B cell (primary cell): Measurements from ENCODE around the gene CUL3. TPM values are rescaled to one million over a fixed set of nuclear protein-coding genes. Genes with fewer than 3 reads are reported as not detected.

Source experiments
- ATAC-seq: fragments of 200-7000 bp; cut with Tn5 transposase; one replicate; pipeline ENCODE4 v1.10.0; 2021; ENCODE audit warnings: low read depth, mild to moderate bottlenecking, moderate number of reproducible peaks, moderate library complexity
- CTCF ChIA-PET: fragments of 350-600 bp; sonication (Branson Sonifier 250); formaldehyde crosslinking; loops from one replicate; lab custom pipeline; 2021; ENCODE audit warnings: antibody characterized with exemption, inconsistent platforms; lab: Charles Lee
- POLR2A ChIA-PET: fragments of 350-600 bp; sonication (Branson Sonifier 250); formaldehyde crosslinking; loops from one replicate; lab custom pipeline; 2021; ENCODE audit warnings: antibody characterized with exemption; lab: Charles Lee
- DNase-seq: peaks from one replicate; pipeline ENCODE4 v3.0.0; 2013
- H2AFZ ChIP-seq: 2 replicates; pipeline ENCODE4 v1.6.1; 2012; ENCODE audit warnings: mild to moderate bottlenecking, low read depth, low read length; ENCODE audit not compliant: insufficient read depth, poor library complexity, severe bottlenecking
- H3K27ac ChIP-seq, 2 donors: 1 replicate in 1 of 2; 2 replicates in 1 of 2; pipeline ENCODE4 v1.5.1; 2012 to 2013; ENCODE audit warnings: low read length in 2 of 2, mild to moderate bottlenecking in 2 of 2, moderate library complexity in 1 of 2
- H3K27me3 ChIP-seq, 4 experiments: fragments of 200-600 bp in 1 of 4; sonication (generic) in 1 of 4; replicated peaks in 1 of 4; 1 replicate in 2 of 4; 2 replicates in 2 of 4; pipeline versions ENCODE4 v1.6.1 to v1.7.0; 2013 to 2016; ENCODE audit warnings: low read length in 3 of 4, mild to moderate bottlenecking in 2 of 4, mixed read lengths in 1 of 4, moderate library complexity in 1 of 4; ENCODE audit not compliant: insufficient read depth in 4 of 4, control insufficient read depth in 3 of 4; ENCODE audit errors: control extremely low read depth in 1 of 4
- H3K36me3 ChIP-seq, 2 experiments: replicated peaks in 1 of 2; 1 replicate in 1 of 2; 2 replicates in 1 of 2; pipeline versions ENCODE4 v1.6.1 to v1.7.1; 2013; ENCODE audit warnings: low read length in 1 of 2; ENCODE audit not compliant: insufficient read depth in 2 of 2, control insufficient read depth in 1 of 2; ENCODE audit errors: control extremely low read depth in 1 of 2, extremely low read depth in 1 of 2
- H3K4me1 ChIP-seq, 2 donors: fragments of 200-600 bp in 1 of 2; sonication (generic) in 1 of 2; 1 replicate in 1 of 2; 2 replicates in 1 of 2; pipeline versions ENCODE4 v1.5.1 to v1.6.1; 2013 to 2017; ENCODE audit warnings: low read length in 2 of 2; ENCODE audit not compliant: control insufficient read depth in 2 of 2, insufficient read depth in 2 of 2
- H3K4me2 ChIP-seq: replicated peaks from 2 replicates; pipeline ENCODE3; 2012; ENCODE audit warnings: mild to moderate bottlenecking, low read depth, low read length; ENCODE audit not compliant: poor library complexity, severe bottlenecking
- H3K4me3 ChIP-seq, 5 experiments: fragments of 200-600 bp in 1 of 5; sonication (generic) in 1 of 5; 1 replicate in 3 of 5; 2 replicates in 2 of 5; pipeline versions ENCODE4 v1.5.1 to v1.7.0; 2011 to 2016; ENCODE audit warnings: low read length in 4 of 5, mild to moderate bottlenecking in 4 of 5, low read depth in 2 of 5, control low read depth in 1 of 5, moderate library complexity in 1 of 5; ENCODE audit not compliant: insufficient read depth in 1 of 5; ENCODE audit errors: control extremely low read depth in 1 of 5, extremely low read depth in 1 of 5
- H3K79me2 ChIP-seq: fragments of 200-600 bp; sonication (generic); one replicate; pipeline ENCODE4 v1.6.0; 2016; ENCODE audit warnings: low read length; ENCODE audit not compliant: control insufficient read depth, insufficient read depth
- H3K9ac ChIP-seq: fragments of 200-600 bp; sonication (generic); 2 replicates; pipeline ENCODE4 v1.6.1; 2017; ENCODE audit warnings: mild to moderate bottlenecking, low read length, moderate library complexity
- H3K9me3 ChIP-seq, 3 donors: one replicate each; pipeline versions ENCODE4 v1.6.1 to v1.7.1; 2013; ENCODE audit warnings: low read length in 2 of 3; ENCODE audit not compliant: control insufficient read depth in 2 of 3, insufficient read depth in 1 of 3; ENCODE audit errors: control extremely low read depth in 1 of 3
- H4K20me1 ChIP-seq: 2 replicates; pipeline ENCODE4 v1.6.0; 2012; ENCODE audit warnings: mild to moderate bottlenecking, low read length; ENCODE audit not compliant: insufficient read depth, control insufficient read depth, poor library complexity, severe bottlenecking
- H3K27ac Mint-ChIP-seq: one replicate; pipeline ENCODE4 v1.8.0; 2021; ENCODE audit warnings: mixed read lengths
- H3K27me3 Mint-ChIP-seq: one replicate; pipeline ENCODE4 v1.8.0; 2021; ENCODE audit warnings: mixed read lengths
- H3K4me1 Mint-ChIP-seq: one replicate; pipeline ENCODE4 v1.8.0; 2021; ENCODE audit warnings: mixed read lengths
- H3K4me3 Mint-ChIP-seq: one replicate; pipeline ENCODE4 v1.8.0; 2021; ENCODE audit warnings: mixed read lengths
- H3K9me3 Mint-ChIP-seq: one replicate; pipeline ENCODE4 v1.8.0; 2022; ENCODE audit warnings: mixed read lengths; ENCODE audit not compliant: insufficient read depth
- EZH2 ChIP-seq: IDR thresholded peaks from 2 replicates; pipeline ENCODE4 v1.6.1; 2012; ENCODE audit warnings: borderline replicate concordance, low read depth, mild to moderate bottlenecking, moderate library complexity, low read length; ENCODE audit not compliant: insufficient read depth, poor library complexity, severe bottlenecking
- WGBS: methylation state at CpG from one replicate; pipeline ENCODE4 v1.1.5; 2013; ENCODE audit warnings: missing lambda C conversion rate; ENCODE audit not compliant: insufficient coverage; 5-methylcytosine and 5-hydroxymethylcytosine counted together
- intact Hi-C: fragments of 100-400 bp; cut with micrococcal nuclease; formaldehyde crosslinking; loops from one replicate; pipeline ENCODE4 v1.10.0; 2022
- polyA minus RNA-seq: library from RNA; depleted of rRNA, polyadenylated mRNA; stranded (reverse); fragments of >200 nt; gene quantifications from 2 replicates; pipeline ENCODE4 v1.2.3, GENCODE V29; 2012
- polyA plus RNA-seq: library from polyadenylated mRNA; depleted of rRNA; stranded (reverse); fragments of >200 nt; gene quantifications from 2 replicates; pipeline ENCODE4 v1.2.3, GENCODE V29; 2012
- total RNA-seq, 2 donors: library from RNA; stranded (reverse); fragments of 120-200 nt in 1 of 2; gene quantifications; 1 replicate in 1 of 2; 2 replicates in 1 of 2; pipeline versions ENCODE4 v1.2.3 to v1.2.4, GENCODE V29; 2013 to 2022
- TF ChIP-seq, protein P1 (sequence below): fragments of 200-600 bp; IDR thresholded peaks from one replicate; pipeline ENCODE4 v1.8.0; 2022; ENCODE audit warnings: antibody characterized with exemption, mild to moderate bottlenecking

CUL3 gene
- total RNA-seq (138 and 142 TPM in 2 replicates), polyA plus RNA-seq (31.1 and 50.4 TPM in 2 replicates), polyA minus RNA-seq (29.9 and 40.2 TPM in 2 replicates)
- total RNA-seq (2013): 102 TPM

DNA sequence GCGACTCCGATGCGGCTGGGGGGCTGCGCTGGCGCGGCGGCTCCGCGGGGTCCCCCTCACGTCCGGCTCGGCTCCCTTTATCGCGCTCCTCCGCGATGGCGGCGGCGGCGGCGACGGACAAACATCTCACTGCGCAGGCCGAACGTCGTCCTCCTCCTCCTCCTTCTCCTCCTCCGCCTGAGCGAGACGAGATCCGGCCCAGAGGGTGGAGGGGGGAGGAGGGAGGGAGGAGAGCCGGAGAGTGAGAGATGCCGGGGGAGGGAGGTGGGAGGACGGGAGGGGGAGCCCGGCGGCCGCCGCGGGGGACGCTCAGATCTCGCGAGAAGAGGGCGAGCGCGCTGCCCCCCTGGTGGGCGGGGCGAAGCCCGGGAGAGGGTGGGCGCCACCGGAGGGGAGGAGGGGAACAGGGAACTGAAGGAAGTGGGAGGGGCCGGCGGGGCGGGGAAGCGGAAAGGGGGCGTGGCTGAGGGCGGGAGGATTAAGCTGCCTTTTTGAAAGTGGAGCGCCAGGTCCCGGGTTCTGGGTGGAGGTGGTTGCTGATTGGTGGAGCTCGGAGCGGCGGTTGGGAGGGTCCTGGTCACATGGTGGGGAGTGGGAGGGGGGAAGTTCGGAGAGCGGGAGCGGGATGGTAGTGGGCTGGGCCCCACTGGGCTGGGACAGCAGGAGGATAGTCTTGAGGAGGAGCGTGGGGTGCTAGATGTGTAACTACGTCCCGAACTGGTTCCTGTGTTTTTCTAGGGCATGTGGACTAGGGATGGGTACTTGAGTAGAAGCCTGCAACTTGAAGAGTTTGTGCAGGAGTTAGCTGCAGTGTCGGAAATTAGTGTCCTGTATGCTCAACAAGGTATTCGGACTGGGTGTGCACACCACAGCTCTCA lies at the start of gene CUL3:
Gene CUL3, minus strand, starts transcription at position 153 of the 878 bp plus-strand sequence. CDS start 354 bp downstream, outside the sequence.
- WGBS: under 1% methylated on average over 50 of the region's 68 CpGs
- ATAC-seq (peak; percentile 87), DNase-seq (peak; percentile 99)
- Mint-ChIP-seq H3K27ac (peak within 1 kb of the TSS; percentile 96), H3K4me3 (peak within 1 kb of the TSS; percentile 98), H3K27me3 (no peaks in the 10 kb centered on the region), H3K4me1 (peaks cover 45% of the 10 kb centered on the region), H3K9me3 (no peaks in the 10 kb centered on the region)
- H3K4me3 ChIP-seq: peak within 1 kb of the TSS; percentile 79 to 95 (median 84)
- POLR2A ChIA-PET: interaction anchor here (0.8 to 2.8 kb wide), 11 partner anchors 10 to 191 kb away, joined by 3 to 29 read pairs (median 5); partner anchors contain the start of gene FAM124B
- peaks cover 40% of the 10 kb centered on the region for H3K79me2 ChIP-seq
- no peak for TF ChIP-seq EZH2
- TF ChIP-seq, protein P1, sequence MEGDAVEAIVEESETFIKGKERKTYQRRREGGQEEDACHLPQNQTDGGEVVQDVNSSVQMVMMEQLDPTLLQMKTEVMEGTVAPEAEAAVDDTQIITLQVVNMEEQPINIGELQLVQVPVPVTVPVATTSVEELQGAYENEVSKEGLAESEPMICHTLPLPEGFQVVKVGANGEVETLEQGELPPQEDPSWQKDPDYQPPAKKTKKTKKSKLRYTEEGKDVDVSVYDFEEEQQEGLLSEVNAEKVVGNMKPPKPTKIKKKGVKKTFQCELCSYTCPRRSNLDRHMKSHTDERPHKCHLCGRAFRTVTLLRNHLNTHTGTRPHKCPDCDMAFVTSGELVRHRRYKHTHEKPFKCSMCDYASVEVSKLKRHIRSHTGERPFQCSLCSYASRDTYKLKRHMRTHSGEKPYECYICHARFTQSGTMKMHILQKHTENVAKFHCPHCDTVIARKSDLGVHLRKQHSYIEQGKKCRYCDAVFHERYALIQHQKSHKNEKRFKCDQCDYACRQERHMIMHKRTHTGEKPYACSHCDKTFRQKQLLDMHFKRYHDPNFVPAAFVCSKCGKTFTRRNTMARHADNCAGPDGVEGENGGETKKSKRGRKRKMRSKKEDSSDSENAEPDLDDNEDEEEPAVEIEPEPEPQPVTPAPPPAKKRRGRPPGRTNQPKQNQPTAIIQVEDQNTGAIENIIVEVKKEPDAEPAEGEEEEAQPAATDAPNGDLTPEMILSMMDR: no peak
- peaks cover 31 to 40% of the 10 kb centered on the region in 2 donors for H3K4me1 ChIP-seq
- peak within 1 kb of the TSS; percentile 83 for H3K27ac ChIP-seq
- intact Hi-C loops: loop anchor here (1.0 to 10.0 kb wide), 8 partner anchors 17 to 1931 kb away; partner anchors contain the start of genes AP1S3, FARSB and MRPL44
- H3K9me3 ChIP-seq: no peaks in the 10 kb centered on the region
- H3K4me2 ChIP-seq: peak within 1 kb of the TSS; percentile 87
- H3K36me3 ChIP-seq: peaks cover 0 to 5% of the 10 kb centered on the region in 2 experiments
- H3K27me3 ChIP-seq: no peaks in the 10 kb centered on the region
- CTCF ChIA-PET: interaction anchor here (0.6 to 2.2 kb wide), 6 partner anchors 13 to 227 kb away, joined by 3 to 14 read pairs (median 4); no protein-coding TSS in a partner anchor
- peaks cover 40% of the 10 kb centered on the region for H4K20me1 ChIP-seq
- H3K9ac ChIP-seq: peak within 1 kb of the TSS; percentile 81
- H2AFZ ChIP-seq: peak within 1 kb of the TSS; percentile 84
